GM21447 (cell line): ENCODE measurements around the gene TMEM164.
A peak's percentile ranks its signal among the peaks of the same experiment; 100 is the strongest.
"Not testable (repeated sequence)": the region's sequence is repeated elsewhere in the genome, so short reads cannot be mapped to it uniquely, and the experiment has no call there.

ENCODE experiments used
- ATAC-seq: cut with Tn5 transposase; IDR thresholded peaks from one replicate; pipeline ENCODE4 v1.9.1; 2021; ENCODE audit not compliant: unreplicated experiment

TMEM164 gene

GRCh38 chrX:110125446-110126162 lies 122.7 kb downstream of the TMEM164 start:
- no peak for ATAC-seq

GRCh38 chrX:110131031-110131430 lies 128.1 kb downstream of the TMEM164 start:
- ATAC-seq, result no peak

- ATAC-seq, result no peak
These were observed 129.7 kb downstream of the TMEM164 start for GRCh38 chrX:110132450-110133114.

- ATAC-seq, result no peak
These were observed 130.9 kb downstream of the TMEM164 start for GRCh38 chrX:110133735-110134370.

- ATAC-seq, result no peak
These were observed 132.7 kb downstream of the TMEM164 start for GRCh38 chrX:110135618-110136017.

GRCh38 chrX:110136136-110136535 lies 133.2 kb downstream of the TMEM164 start:
- ATAC-seq, result no peak

- no peak for ATAC-seq
These were observed 135.6 kb downstream of the TMEM164 start for GRCh38 chrX:110138557-110138956.

GRCh38 chrX:110139172-110139571 lies 136.3 kb downstream of the TMEM164 start:
- ATAC-seq, result no peak

- no peak for ATAC-seq
These were observed 139.2 kb downstream of the TMEM164 start for GRCh38 chrX:110142096-110142495.

- ATAC-seq, result no peak
These were observed 140.7 kb downstream of the TMEM164 start for GRCh38 chrX:110143454-110144210.

- ATAC-seq, result no peak
These were observed 142.4 kb downstream of the TMEM164 start for GRCh38 chrX:110145311-110145710.

- ATAC-seq, result peak; percentile 64
These were observed 142.9 kb downstream of the TMEM164 start for GRCh38 chrX:110145854-110146253.

GRCh38 chrX:110146521-110146920 lies 143.6 kb downstream of the TMEM164 start:
- ATAC-seq, result peak; percentile 67

- no peak for ATAC-seq
These were observed 150.3 kb downstream of the TMEM164 start for GRCh38 chrX:110153244-110153643.

- ATAC-seq, result no peak
These were observed 151.0 kb downstream of the TMEM164 start for GRCh38 chrX:110153896-110154295.

GRCh38 chrX:110154328-110154727 lies 151.4 kb downstream of the TMEM164 start:
- ATAC-seq, result not testable (repeated sequence)

- no peak for ATAC-seq
These were observed 152.8 kb downstream of the TMEM164 start for GRCh38 chrX:110155759-110156158.

GRCh38 chrX:110156167-110156754 lies 153.3 kb downstream of the TMEM164 start:
- ATAC-seq, result no peak

GRCh38 chrX:110157444-110157843 lies 154.5 kb downstream of the TMEM164 start:
- ATAC-seq, result no peak

- peak; percentile 47 for ATAC-seq
These were observed 156.3 kb downstream of the TMEM164 start for GRCh38 chrX:110159235-110159634.

- ATAC-seq, result peak; percentile 32
These were observed 157.0 kb downstream of the TMEM164 start for GRCh38 chrX:110159865-110160264.
